WI38 (cell line): ENCODE data around the gene CDK6.

Experiments used
- H3K4me3 ChIP-seq: 2 replicates; pipeline ENCODE4 v1.5.1; 2011; ENCODE audit warnings: low read depth, mild to moderate bottlenecking, control low read depth, low read length
- TF ChIP-seq, protein P1 (sequence below): IDR thresholded peaks from 2 replicates; pipeline ENCODE4 v1.5.1; 2012; ENCODE audit warnings: low read depth, mild to moderate bottlenecking, control low read depth, low read length

The CDK6 gene

DNA sequence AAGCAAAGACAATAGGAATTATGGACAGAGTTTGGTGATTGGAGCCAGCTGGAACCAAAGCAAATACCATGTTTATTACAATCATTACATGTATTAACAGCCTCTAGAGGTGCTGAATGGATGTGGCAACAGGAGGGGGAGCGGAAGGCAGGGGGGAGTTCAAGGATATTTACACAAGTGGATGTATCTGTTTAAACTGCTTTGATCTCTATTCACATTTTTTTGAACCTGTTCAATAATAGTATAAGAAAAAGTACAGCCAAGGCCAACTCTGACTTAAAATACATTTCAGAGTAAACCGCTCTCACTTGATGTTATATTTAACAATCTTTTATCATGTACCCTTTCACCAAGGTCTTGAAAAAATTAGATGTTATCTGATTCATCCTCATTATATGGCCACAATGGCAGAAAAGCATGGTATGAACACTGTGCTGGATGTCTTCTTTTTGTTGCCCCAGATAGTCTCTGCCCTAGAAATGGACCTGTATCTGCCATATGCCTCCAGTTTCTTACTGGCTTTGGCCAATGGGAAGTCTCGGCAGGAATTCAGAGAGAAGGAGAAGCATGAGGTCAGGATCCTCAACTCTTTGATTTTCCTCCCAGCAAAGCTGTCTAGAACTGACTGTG is 158.0 kb downstream of the CDK6 start:
- no peak overlapping the region for H3K4me3 ChIP-seq
- TF ChIP-seq, protein P1, sequence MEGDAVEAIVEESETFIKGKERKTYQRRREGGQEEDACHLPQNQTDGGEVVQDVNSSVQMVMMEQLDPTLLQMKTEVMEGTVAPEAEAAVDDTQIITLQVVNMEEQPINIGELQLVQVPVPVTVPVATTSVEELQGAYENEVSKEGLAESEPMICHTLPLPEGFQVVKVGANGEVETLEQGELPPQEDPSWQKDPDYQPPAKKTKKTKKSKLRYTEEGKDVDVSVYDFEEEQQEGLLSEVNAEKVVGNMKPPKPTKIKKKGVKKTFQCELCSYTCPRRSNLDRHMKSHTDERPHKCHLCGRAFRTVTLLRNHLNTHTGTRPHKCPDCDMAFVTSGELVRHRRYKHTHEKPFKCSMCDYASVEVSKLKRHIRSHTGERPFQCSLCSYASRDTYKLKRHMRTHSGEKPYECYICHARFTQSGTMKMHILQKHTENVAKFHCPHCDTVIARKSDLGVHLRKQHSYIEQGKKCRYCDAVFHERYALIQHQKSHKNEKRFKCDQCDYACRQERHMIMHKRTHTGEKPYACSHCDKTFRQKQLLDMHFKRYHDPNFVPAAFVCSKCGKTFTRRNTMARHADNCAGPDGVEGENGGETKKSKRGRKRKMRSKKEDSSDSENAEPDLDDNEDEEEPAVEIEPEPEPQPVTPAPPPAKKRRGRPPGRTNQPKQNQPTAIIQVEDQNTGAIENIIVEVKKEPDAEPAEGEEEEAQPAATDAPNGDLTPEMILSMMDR: no peak

DNA sequence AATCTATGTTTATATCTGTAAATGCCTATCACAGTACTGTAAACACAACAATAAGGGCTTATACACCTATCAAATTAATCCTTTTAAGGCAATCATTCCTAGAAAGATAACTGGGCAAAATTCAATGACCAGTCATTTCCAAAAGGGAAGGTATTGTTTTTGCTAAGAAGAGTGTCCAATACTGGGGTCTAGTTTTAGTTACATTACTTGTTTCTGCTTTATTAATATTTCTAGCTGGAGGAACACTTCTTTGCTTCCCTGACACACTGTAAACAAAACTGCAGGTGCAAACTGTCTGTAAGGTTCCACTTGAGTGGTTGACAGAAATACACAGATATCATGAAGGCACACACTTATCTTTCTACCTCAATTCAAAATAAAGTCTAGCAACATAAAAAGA is 162.0 kb downstream of the CDK6 start:
- H3K4me3 ChIP-seq: no peak overlapping the region
- TF ChIP-seq, protein P1: no peak

DNA sequence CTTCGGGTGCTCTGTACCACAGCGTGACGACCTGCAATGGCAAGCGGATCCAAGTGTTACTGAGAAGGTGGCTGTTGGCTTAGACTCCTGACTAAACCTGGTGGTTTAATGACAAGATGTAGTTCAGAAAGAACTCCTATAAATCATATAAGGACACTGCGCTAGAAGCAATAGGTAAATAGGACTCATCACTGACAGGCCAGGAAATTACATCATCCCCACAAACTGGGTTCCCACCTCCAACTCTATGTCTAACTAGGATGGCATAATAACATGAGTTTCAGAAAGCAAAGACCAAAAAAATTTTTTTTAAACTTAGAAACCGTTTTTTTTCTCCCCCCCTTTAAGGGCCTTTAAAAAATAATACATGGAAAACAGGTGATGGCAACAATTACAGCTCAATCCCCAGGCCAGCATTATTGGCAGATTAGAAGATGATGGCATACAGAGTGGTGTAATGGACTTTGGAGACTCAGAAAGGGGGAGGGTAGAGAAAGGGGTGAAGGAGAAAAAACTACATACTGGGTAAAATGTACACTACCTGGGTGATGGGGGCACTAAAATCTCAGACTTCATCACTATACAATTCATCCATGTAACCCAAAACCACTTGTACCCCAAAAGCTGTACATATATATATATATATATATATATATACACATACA is 164.7 kb downstream of the CDK6 start:
- TF ChIP-seq, protein P1: no peak
- no peak overlapping the region for H3K4me3 ChIP-seq

DNA sequence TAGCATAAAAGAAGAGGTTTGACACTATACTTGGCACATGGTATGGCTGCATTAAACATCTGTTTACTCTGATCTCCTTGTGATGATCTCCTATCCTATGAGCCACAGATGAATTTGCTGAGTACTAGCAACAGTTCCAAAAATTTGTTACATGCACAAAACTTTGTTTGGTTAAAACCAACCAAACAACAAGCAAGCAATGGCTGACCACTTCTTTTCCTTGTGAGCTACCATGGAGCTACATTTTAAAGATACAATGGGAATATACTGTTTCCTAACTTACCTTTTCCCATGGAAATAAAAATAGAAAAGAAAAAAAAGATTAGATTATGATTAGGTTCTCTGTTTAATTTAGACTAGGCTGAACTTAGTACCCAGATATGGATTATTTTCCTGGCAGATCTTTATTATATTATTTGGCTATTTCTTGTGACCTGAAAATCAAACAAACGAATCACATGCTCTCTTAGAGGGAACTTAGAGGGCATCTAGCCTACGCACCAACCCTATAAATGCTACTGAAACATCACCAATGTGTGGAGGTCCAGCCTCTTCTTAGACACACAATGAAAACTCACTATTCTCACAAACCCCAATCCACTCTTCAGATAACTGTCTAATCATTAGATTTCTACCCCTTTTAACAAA is 166.0 kb downstream of the CDK6 start:
- TF ChIP-seq, protein P1: no peak
- no peak overlapping the region for H3K4me3 ChIP-seq

DNA sequence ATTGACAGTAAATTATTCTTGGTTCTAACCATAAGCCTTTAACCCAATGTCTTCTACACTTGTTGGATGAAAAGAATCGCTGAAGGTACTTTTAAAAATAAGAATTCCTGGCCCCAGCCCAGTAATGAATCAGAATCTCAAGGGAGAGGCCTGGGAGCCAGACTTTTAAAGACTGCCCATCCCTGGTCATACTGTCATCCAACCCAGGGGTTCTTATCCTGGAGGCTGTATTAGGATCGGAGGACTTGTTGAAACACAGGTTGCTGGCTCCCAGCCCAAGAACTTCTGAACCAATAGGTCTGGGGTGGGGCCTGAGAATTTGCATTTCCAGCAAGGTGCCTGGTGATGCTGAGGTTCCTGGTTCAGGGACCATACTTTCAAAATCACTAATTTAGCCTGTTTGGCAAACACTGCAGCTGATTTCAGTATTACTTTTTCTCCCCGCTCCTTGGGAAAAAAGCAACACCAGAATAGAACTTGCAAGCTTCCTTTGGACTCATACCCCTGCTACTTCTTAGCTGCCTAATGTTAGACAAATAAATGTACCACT is 166.7 kb downstream of the CDK6 start:
- H3K4me3 ChIP-seq: no peak overlapping the region
- TF ChIP-seq, protein P1: no peak

DNA sequence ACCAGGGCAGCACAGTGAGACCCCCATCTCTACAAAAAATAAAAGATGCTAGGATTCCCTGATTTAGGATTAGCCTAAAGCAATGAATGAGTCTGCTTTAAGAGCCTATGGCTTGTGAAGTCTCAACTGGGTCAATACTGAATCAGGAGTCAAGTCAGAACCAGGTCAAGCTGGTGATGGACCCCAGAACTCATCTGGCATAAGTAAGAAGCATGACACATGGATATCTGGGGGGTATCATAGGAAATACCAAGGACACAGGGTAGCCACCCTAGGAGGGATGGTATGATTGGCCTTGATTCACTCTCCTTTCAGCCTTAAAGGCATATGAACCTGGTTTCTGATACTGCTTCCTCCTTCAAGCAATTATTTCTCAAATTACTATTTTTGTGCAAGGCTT is 167.8 kb downstream of the CDK6 start:
- no peak overlapping the region for H3K4me3 ChIP-seq
- TF ChIP-seq, protein P1: no peak
